ENCODE data around the gene RPS6KA3.

GRCh38 chrX:20215565-20215964, 51.1 kb downstream of the RPS6KA3 start:
- TF ChIP-seq CTCF (IDR thresholded peaks at IDR 0.05) (no peak), EZH2 (IDR thresholded peaks at IDR 0.05; ENCODE audit: borderline replicate concordance, insufficient read depth, low read depth, low read length, poor library complexity, severe bottlenecking) (no peak)
